Sigmoid colon (tissue), 4 donors: ENCODE measurements around the gene NAXE.

Source experiments
- EP300 ChIP-seq, 4 donors: sonication (generic); formaldehyde crosslinking; IDR thresholded peaks; one replicate each; pipeline ENCODE4 v1.6.1; 2017; ENCODE audit warnings: antibody characterized with exemption in 4 of 4
- POLR2A ChIP-seq, 2 donors: fragments of 450-650 bp; IDR thresholded peaks; one replicate each; pipeline ENCODE4 v1.6.1; 2016; ENCODE audit warnings: antibody characterized with exemption in 2 of 2, mild to moderate bottlenecking in 2 of 2, moderate library complexity in 2 of 2
- POLR2AphosphoS5 ChIP-seq, 4 donors: sonication (generic); formaldehyde crosslinking; IDR thresholded peaks; one replicate each; pipeline ENCODE4 v1.6.1; 2017; ENCODE audit warnings: antibody characterized with exemption in 4 of 4
- TF ChIP-seq, protein P1 (sequence below), 4 experiments: fragments of 450-650 bp in 3 of 4; fragments of 200-600 bp in 1 of 4; IDR thresholded peaks; one replicate each; pipeline ENCODE4 v1.5.1; 2016 to 2019; ENCODE audit warnings: antibody characterized with exemption in 4 of 4, mild to moderate bottlenecking in 3 of 4, moderate library complexity in 2 of 4

DNA sequence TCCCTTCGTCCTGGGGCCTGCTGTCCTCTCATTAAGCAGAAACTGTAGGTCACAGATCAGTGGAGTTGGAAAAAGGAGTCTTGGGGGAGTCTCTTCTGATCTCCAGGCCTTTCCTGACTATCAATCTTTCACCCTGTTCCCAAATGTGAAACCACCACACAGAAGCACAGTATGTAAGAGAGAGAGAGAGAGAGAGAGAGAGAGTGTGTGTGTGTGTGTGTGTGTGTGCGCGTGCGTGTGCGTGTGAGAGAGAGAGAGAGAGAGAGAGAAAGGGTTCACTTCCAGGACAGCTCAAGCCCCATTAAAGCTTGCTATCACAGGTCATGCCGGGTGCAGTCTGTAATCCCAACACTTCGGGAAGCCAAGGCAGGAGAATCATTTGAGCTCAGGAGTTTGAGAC, 13.5 kb upstream of the NAXE start:
- TF ChIP-seq, protein P1, sequence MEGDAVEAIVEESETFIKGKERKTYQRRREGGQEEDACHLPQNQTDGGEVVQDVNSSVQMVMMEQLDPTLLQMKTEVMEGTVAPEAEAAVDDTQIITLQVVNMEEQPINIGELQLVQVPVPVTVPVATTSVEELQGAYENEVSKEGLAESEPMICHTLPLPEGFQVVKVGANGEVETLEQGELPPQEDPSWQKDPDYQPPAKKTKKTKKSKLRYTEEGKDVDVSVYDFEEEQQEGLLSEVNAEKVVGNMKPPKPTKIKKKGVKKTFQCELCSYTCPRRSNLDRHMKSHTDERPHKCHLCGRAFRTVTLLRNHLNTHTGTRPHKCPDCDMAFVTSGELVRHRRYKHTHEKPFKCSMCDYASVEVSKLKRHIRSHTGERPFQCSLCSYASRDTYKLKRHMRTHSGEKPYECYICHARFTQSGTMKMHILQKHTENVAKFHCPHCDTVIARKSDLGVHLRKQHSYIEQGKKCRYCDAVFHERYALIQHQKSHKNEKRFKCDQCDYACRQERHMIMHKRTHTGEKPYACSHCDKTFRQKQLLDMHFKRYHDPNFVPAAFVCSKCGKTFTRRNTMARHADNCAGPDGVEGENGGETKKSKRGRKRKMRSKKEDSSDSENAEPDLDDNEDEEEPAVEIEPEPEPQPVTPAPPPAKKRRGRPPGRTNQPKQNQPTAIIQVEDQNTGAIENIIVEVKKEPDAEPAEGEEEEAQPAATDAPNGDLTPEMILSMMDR (IDR thresholded peaks at IDR 0.05): no peak
- no peak for TF ChIP-seq EP300 (IDR thresholded peaks at IDR 0.05)
- no peak for TF ChIP-seq POLR2AphosphoS5 (IDR thresholded peaks at IDR 0.05)
- no peak for TF ChIP-seq POLR2A (IDR thresholded peaks at IDR 0.05)
